Retinal pigment epithelial cell (primary cell): ENCODE measurements around the gene VDAC2.
A peak's percentile ranks its signal among the peaks of the same experiment; 100 is the strongest.

Experiments used
- DNase-seq: peaks from one replicate; pipeline ENCODE4 v3.0.0-alpha.2; 2010; ENCODE audit warnings: low read depth
- H3K4me3 ChIP-seq: 2 replicates; pipeline ENCODE4 v1.5.1; 2011; ENCODE audit warnings: mild to moderate bottlenecking, low read length, control low read depth, moderate library complexity
- TF ChIP-seq, protein P1 (sequence below): conservative IDR thresholded peaks from 2 replicates; pipeline ENCODE4 v1.5.1; 2011; ENCODE audit warnings: low read depth, low read length, control low read depth, inconsistent platforms

Gene VDAC2

DNA sequence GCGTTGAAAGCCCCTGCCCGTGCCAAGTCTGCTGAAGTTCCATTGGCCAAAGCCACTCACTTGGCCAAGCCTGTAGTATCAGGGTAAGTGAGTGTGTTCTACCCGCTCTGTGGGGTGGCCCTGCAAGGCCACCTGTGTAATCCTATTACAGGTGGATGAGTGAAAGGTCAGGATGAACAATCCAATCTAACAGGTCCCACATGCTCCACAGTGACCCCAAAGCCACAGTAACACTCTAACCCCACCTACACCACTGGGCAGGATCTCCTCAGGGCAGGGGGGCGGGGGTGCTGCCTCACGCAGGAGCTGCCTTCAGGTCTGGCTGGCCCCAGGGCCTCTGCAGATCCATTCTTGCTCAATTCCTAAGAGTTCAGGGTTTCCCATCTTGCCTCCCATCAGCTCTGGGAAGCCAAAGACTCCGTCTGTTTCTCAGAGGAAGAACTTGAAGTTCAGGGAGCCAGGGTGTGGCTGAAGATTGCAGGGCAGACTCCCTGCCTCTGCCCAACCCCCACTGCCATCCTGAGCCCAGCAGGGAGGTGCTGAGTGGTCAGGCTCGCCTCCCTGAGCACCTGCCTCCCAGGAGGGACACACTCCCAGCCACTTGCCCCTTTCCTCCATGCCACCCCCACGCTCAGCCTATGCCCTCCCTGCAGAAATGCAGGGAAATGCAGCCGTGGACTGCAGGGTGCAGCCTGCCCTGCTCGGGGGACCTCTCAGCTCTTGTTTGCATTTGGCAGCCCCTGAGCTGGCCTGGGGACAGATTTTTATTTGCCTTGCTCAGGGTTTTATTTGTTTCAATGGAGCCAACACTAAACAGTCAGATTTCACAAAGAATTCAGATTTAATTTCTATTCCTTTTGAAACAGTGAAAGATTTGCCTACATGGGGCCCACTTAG is 35.0 kb downstream of the VDAC2 start:
- no peak for DNase-seq
- TF ChIP-seq, protein P1, sequence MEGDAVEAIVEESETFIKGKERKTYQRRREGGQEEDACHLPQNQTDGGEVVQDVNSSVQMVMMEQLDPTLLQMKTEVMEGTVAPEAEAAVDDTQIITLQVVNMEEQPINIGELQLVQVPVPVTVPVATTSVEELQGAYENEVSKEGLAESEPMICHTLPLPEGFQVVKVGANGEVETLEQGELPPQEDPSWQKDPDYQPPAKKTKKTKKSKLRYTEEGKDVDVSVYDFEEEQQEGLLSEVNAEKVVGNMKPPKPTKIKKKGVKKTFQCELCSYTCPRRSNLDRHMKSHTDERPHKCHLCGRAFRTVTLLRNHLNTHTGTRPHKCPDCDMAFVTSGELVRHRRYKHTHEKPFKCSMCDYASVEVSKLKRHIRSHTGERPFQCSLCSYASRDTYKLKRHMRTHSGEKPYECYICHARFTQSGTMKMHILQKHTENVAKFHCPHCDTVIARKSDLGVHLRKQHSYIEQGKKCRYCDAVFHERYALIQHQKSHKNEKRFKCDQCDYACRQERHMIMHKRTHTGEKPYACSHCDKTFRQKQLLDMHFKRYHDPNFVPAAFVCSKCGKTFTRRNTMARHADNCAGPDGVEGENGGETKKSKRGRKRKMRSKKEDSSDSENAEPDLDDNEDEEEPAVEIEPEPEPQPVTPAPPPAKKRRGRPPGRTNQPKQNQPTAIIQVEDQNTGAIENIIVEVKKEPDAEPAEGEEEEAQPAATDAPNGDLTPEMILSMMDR = no peak
- no peak overlapping the region for H3K4me3 ChIP-seq

DNA sequence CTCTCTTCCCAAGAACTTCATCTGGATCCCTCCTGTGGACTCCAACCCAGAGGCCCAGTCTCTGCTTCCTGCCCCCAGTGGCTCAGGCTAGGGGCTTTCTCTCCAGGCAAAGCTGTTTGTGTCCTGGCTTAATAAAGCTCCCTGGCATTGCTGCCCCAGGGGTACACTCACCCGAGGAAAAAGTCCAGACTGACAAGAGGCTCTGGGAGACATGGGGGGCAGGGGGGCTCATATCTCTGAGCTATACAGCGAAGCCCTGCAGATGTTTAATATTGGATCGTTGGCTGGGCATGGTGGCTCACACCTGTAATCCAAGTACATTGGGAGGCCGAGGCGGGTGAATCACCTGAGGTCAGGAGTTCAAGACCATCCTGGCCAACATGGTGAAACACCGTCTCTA is 35.9 kb downstream of the VDAC2 start:
- H3K4me3 ChIP-seq = no peak overlapping the region
- no peak for DNase-seq
- TF ChIP-seq, protein P1 = no peak

DNA sequence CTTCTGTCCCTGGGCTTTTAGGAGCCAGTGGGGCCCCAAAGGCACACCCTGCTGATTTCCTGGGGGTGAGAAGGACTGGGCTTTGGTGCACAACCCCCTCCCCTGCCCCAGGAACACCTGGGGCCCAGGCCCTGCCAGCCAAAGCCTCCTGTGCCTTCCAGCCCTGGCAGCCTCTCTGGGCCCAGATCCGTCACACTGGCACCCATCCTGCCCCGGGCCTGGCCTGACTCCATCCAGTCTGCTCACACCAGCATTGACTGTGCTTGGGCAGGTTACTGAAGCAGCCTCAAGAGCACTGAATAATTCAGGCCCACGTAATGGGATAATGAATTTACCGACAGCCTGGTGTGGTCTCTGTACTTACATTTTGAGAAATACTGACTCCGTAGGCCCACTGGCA is 37.2 kb downstream of the VDAC2 start:
- DNase-seq = no peak
- TF ChIP-seq, protein P1 = no peak
- no peak overlapping the region for H3K4me3 ChIP-seq

DNA sequence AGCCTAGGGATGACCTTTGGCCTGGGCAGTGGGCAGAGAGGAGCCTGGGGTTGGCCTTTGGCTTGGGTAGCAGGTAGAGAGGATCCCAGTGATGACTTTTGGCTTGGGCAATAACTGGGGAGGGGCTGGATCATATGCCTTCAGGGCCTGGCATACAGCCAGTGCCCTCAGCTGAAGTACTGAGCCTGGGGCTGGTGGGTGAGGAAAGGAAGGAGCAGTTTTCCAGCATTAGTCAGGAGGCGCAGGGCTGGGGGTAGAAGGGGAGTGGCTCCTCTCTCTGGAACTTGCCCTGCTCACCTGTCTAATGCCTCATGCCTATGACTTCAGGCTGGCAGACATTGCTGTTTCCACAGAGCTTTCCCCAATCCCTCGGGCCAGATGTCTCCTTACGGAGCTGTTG is 40.3 kb downstream of the VDAC2 start:
- H3K4me3 ChIP-seq = no peak overlapping the region
- DNase-seq = peak; percentile 5
- TF ChIP-seq, protein P1 = no peak

DNA sequence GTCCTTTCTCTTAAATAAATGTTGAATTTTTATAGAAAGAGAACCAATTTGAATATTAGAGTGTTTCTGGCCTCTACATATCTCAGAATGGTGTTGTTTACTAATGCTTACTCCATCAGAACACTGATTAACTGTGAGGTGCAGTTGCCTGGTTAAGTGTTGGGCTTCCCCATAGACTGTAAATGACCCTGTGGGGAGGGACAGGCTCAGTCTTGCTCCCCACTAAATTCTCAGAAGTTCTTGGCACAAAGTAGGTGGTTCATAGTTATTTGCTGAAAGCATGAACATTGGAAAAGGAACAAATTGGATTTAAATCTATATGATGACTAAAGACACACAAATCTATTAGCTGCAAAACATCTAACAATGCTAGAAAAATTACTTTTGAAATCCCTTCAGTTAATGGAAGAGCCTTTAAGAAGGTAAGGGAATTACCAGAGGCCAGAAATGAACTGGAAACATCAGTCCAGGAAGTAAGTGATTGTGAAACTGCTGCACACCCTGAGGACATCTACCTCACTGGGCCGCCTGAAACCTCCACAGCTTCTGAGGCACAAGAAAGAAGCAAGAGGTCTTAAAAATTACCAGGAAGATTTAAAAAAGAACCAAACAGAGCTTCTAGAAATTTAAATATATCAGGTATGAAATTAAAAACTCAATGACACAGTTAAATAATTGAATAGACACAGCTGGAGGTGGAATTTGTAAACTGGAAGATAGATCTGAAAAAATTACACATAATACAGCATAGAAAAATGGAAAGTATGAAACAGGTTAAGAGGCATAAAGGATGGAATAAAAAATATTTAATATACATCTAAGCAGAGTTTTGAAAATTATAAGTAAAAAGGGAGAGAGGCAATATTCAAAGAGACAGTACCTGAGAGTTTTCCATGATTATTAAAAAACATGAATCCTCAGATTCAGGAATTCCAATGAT is 43.0 kb downstream of the VDAC2 start:
- no peak for DNase-seq
- TF ChIP-seq, protein P1 = no peak
- no peak overlapping the region for H3K4me3 ChIP-seq

DNA sequence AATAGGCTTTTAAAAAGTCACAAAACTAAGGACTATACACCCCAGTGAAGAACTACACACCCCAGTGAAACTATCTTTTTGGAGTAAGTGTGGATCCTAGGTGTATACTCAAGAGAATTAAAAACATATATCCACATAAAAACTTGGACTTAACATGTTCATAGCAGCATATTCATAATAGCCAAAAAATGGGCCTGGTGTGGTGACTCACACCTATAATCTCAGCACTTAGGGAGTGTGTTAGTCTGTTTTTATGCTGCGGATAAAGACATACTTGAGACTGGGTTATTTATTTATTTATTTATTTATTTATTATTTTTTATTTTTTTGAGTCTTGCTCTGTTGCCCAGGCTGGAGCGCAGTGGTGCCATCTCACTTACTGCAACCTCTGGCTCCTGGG is 44.1 kb downstream of the VDAC2 start:
- no peak for DNase-seq
- H3K4me3 ChIP-seq = no peak overlapping the region
- TF ChIP-seq, protein P1 = no peak
